Prostate gland (tissue), 2 donors: ENCODE results near the gene ATG4A. TPM values are rescaled to one million over a fixed set of nuclear protein-coding genes. Genes with fewer than 3 reads are reported as not detected.

ENCODE experiments used
- DNase-seq: peaks from one replicate; pipeline ENCODE4 v3.0.0-alpha.2; 2019; ENCODE audit warnings: low spot score
- H3K27ac ChIP-seq, 2 donors: fragments of 200-600 bp; sonication (generic); 2 replicates each; pipeline ENCODE4 v1.5.1; 2017 to 2019
- H3K27me3 ChIP-seq: fragments of 200-600 bp; sonication (generic); replicated peaks from 2 replicates; pipeline ENCODE4 v1.5.1; 2019; ENCODE audit not compliant: insufficient read depth
- H3K36me3 ChIP-seq, 2 donors: fragments of 200-600 bp; sonication (generic); 1 replicate in 1 of 2; 2 replicates in 1 of 2; pipeline versions ENCODE4 v1.5.1 to v1.8.1; 2017 to 2019
- H3K4me1 ChIP-seq: fragments of 200-600 bp; sonication (generic); replicated peaks from 2 replicates; pipeline ENCODE4 v1.5.1; 2019
- H3K4me3 ChIP-seq, 2 donors: fragments of 200-600 bp; sonication (generic); 2 replicates each; pipeline ENCODE4 v1.5.1; 2017 to 2019
- H3K9me3 ChIP-seq: fragments of 200-600 bp; sonication (generic); 2 replicates; pipeline ENCODE4 v1.5.1; 2017
- POLR2A ChIP-seq: fragments of 450-650 bp; IDR thresholded peaks from one replicate; pipeline ENCODE4 v1.6.1; 2016; ENCODE audit warnings: antibody characterized with exemption, mild to moderate bottlenecking
- POLR2AphosphoS5 ChIP-seq: sonication (generic); formaldehyde crosslinking; IDR thresholded peaks from one replicate; pipeline ENCODE4 v1.6.1; 2017; ENCODE audit warnings: antibody characterized with exemption
- WGBS: methylation state at CpG from one replicate; pipeline ENCODE4 v1.1.5; 2018; 5-methylcytosine and 5-hydroxymethylcytosine counted together
- intact Hi-C: fragments of 100-400 bp; cut with DNase I; formaldehyde crosslinking; loops from one replicate; pipeline ENCODE4 v1.14.2; 2022
- total RNA-seq, 2 donors: library from RNA; depleted of rRNA; stranded (reverse); fragments of >200 nt; gene quantifications; one replicate each; pipeline ENCODE4 v1.1.0, GENCODE V29; 2016
- TF ChIP-seq, protein P1 (sequence below), 4 experiments: fragments of 200-600 bp in 2 of 4; fragments of 450-650 bp in 2 of 4; sonication (generic) in 2 of 4; IDR thresholded peaks; 1 replicate in 3 of 4; 2 replicates in 1 of 4; pipeline ENCODE4 v1.5.1; 2016 to 2019; ENCODE audit warnings: antibody characterized with exemption in 4 of 4, mild to moderate bottlenecking in 2 of 4, moderate library complexity in 2 of 4

The ATG4A gene
- total RNA-seq, 2 donors from 2014 or later, result 7.0 to 11.8 TPM

DNA sequence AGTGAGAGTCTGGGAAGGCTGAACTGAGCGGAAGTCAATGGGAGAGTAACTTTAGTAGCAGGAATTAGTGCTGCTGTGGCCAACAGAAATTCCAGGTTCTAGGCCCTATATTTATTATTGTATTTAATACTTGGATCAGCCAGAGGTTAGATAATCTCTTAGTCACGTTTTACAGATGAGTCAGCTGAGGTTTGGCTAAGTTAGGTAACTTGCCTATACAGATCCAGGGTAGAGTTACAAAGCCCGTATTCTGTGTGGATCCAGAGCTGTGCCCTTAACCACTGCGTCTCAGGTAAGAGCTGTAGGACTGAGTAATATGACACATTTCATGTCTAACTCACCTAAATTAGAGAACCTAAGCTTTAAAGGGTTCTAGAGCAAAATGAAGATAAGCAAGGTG, 20.7 kb upstream of the ATG4A start:
- no peaks in the 10 kb centered on the region for H3K4me1 ChIP-seq
- H3K9me3 ChIP-seq, result no peaks in the 10 kb centered on the region
- H3K27ac ChIP-seq, result no peak overlapping the region
- H3K27me3 ChIP-seq, result no peaks in the 10 kb centered on the region
- no peak for DNase-seq
- no peaks in the 10 kb centered on the region for H3K36me3 ChIP-seq
- intact Hi-C loops, result no loop called here
- WGBS, result 23% methylated on average over 4 of the region's 4 CpGs
- TF ChIP-seq POLR2AphosphoS5 (no peak), POLR2A (no peak)
- TF ChIP-seq, protein P1, sequence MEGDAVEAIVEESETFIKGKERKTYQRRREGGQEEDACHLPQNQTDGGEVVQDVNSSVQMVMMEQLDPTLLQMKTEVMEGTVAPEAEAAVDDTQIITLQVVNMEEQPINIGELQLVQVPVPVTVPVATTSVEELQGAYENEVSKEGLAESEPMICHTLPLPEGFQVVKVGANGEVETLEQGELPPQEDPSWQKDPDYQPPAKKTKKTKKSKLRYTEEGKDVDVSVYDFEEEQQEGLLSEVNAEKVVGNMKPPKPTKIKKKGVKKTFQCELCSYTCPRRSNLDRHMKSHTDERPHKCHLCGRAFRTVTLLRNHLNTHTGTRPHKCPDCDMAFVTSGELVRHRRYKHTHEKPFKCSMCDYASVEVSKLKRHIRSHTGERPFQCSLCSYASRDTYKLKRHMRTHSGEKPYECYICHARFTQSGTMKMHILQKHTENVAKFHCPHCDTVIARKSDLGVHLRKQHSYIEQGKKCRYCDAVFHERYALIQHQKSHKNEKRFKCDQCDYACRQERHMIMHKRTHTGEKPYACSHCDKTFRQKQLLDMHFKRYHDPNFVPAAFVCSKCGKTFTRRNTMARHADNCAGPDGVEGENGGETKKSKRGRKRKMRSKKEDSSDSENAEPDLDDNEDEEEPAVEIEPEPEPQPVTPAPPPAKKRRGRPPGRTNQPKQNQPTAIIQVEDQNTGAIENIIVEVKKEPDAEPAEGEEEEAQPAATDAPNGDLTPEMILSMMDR (IDR thresholded peaks at IDR 0.05), result no peak
- no peak overlapping the region for H3K4me3 ChIP-seq

DNA sequence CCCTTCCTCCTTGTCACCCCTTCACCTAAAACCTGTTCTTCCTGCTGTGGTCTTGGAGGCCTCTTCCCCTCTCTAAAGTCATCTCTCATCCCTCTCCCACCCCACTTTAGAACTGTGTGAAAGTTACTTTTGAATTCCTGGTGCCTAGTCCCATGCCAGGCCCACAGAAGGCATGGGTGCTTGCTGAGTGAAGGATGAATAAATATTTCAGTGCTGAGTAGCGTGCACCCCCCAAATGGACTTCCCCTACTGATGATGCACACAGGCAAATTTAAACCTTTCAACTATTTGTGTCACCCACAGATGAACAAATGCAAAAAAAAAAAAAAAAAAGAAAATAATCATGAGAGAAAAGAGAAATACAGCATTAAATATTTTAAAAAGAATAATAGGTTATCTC, 20.0 kb upstream of the ATG4A start:
- WGBS, result 88% methylated on average over 1 of the region's 1 CpG
- H3K27ac ChIP-seq, result no peak overlapping the region
- no peaks in the 10 kb centered on the region for H3K27me3 ChIP-seq
- no peaks in the 10 kb centered on the region for H3K4me1 ChIP-seq
- no peak overlapping the region for H3K4me3 ChIP-seq
- H3K36me3 ChIP-seq, result no peaks in the 10 kb centered on the region
- no peaks in the 10 kb centered on the region for H3K9me3 ChIP-seq
- TF ChIP-seq POLR2A, result no peak
- TF ChIP-seq, protein P1 (IDR thresholded peaks at IDR 0.05), result no peak
- TF ChIP-seq POLR2AphosphoS5, result no peak
- intact Hi-C loops, result no loop called here
- DNase-seq, result no peak

DNA sequence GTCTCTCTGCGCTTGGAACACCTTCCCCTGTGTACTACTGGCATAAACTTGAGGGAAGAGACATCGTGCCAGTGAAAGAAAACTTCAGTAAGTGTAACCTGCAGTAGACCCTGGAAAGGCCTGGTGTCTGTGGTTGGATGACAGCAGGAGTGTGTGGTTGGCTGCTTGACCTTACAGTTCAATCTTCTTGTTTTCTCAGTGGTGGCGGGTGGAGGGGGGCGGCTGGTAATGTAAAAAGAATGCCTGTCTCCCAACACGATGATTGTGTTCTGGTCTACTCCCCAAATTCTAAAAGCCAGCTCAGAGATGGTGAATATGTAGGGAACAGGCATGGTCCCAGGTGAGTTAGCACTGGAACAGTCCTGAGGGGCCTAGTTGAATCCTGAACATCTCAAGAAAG, 18.8 kb upstream of the ATG4A start:
- intact Hi-C loops, result no loop called here
- no peak for TF ChIP-seq POLR2AphosphoS5
- TF ChIP-seq, protein P1 (IDR thresholded peaks at IDR 0.05), result no peak
- no peak for TF ChIP-seq POLR2A
- WGBS, result 84% methylated on average over 5 of the region's 5 CpGs
- Histone ChIP-seq H3K36me3 (no peaks in the 10 kb centered on the region), H3K27ac (no peak overlapping the region), H3K4me3 (no peak overlapping the region), H3K9me3 (no peaks in the 10 kb centered on the region), H3K27me3 (no peaks in the 10 kb centered on the region), H3K4me1 (no peaks in the 10 kb centered on the region)
- DNase-seq, result no peak

- intact Hi-C loops, result no loop called here
- no peak for DNase-seq
- Histone ChIP-seq H3K4me1 (no peaks in the 10 kb centered on the region), H3K4me3 (no peak overlapping the region), H3K27ac (no peak overlapping the region), H3K27me3 (no peaks in the 10 kb centered on the region), H3K36me3 (no peaks in the 10 kb centered on the region), H3K9me3 (no peaks in the 10 kb centered on the region)
- TF ChIP-seq, protein P1 (IDR thresholded peaks at IDR 0.05), result no peak
- no peak for TF ChIP-seq POLR2AphosphoS5
- TF ChIP-seq POLR2A, result no peak
- 60% methylated on average over 2 of the region's 2 CpGs for WGBS
Observed at GRCh38 chrX:108081110-108081509, 10.5 kb upstream of the ATG4A start.

GRCh38 chrX:108087792-108088191, 3.8 kb upstream of the ATG4A start:
- TF ChIP-seq POLR2AphosphoS5, result no peak
- no peak for TF ChIP-seq POLR2A
- TF ChIP-seq, protein P1 (IDR thresholded peaks at IDR 0.05), result no peak
- no peak overlapping the region for H3K4me3 ChIP-seq
- H3K9me3 ChIP-seq, result no peaks in the 10 kb centered on the region
- H3K36me3 ChIP-seq, result no peaks in the 10 kb centered on the region
- no peak for DNase-seq
- H3K4me1 ChIP-seq, result no peaks in the 10 kb centered on the region
- intact Hi-C loops, result no loop called here
- no peak overlapping the region for H3K27ac ChIP-seq
- no peaks in the 10 kb centered on the region for H3K27me3 ChIP-seq
- WGBS, result 93% methylated on average over 6 of the region's 6 CpGs
